K562 (cell line): Measurements from ENCODE around the gene ARID3A. TPM values are rescaled to one million over a fixed set of nuclear protein-coding genes. Genes with fewer than 3 reads are reported as not detected.

Experiments used
- ARID3B ChIP-seq: fragments of 250-450 bp; sonication (Bioruptor Pico); IDR thresholded peaks from 2 replicates; pipeline ENCODE4 v1.4.0; 2020; ENCODE audit warnings: borderline replicate concordance
- ARNT ChIP-seq, 2 experiments: fragments of 450-650 bp; IDR thresholded peaks; 2 replicates each; pipeline ENCODE4 v1.6.1; 2016; ENCODE audit warnings: mild to moderate bottlenecking in 1 of 2
- MAFG ChIP-seq: fragments of 450-650 bp; conservative IDR thresholded peaks from 2 replicates; pipeline ENCODE4 v1.6.1; 2016; ENCODE audit warnings: missing genetic modification characterization, missing compliant biosample characterization
- MEF2A ChIP-seq: IDR thresholded peaks from 2 replicates; pipeline ENCODE4 v1.6.1; 2011; ENCODE audit warnings: low read depth, mild to moderate bottlenecking, low read length, moderate library complexity; ENCODE audit not compliant: control insufficient read depth
- MNT ChIP-seq, 2 experiments: fragments of 450-650 bp; conservative IDR thresholded peaks; 2 replicates each; pipeline ENCODE4 v1.6.1; 2017; ENCODE audit warnings: mild to moderate bottlenecking in 2 of 2, moderate library complexity in 2 of 2
- NR2C2 ChIP-seq, 2 experiments: fragments of 200-800 bp in 1 of 2; sonication (Bioruptor generic) in 1 of 2; sonication (generic) in 1 of 2; formaldehyde crosslinking in 1 of 2; IDR thresholded peaks; 2 replicates each; pipeline versions ENCODE4 v1.6.1 to v1.8.0; 2016 to 2022; ENCODE audit warnings: mild to moderate bottlenecking in 1 of 2, missing compliant biosample characterization in 1 of 2, missing genetic modification characterization in 1 of 2, missing genetic modification reagents in 1 of 2
- PHF8 ChIP-seq: fragments of 200-600 bp; sonication (generic); IDR thresholded peaks from 2 replicates; pipeline ENCODE4 v1.6.1; 2012; ENCODE audit warnings: mixed run types, mild to moderate bottlenecking, inconsistent platforms, low read length, moderate library complexity, borderline replicate concordance
- SRSF3 ChIP-seq: fragments of 200-400 bp; formaldehyde crosslinking; IDR thresholded peaks from 2 replicates; pipeline ENCODE4 v1.6.1; 2016; ENCODE audit warnings: mild to moderate bottlenecking, low read length, moderate library complexity; ENCODE audit not compliant: insufficient read depth
- VEZF1 ChIP-seq: fragments of 200-800 bp; sonication (Bioruptor generic); IDR thresholded peaks from 2 replicates; pipeline ENCODE4 v1.6.1; 2017; ENCODE audit warnings: missing genetic modification characterization, missing compliant biosample characterization
- ZBTB49 ChIP-seq: sonication (generic); formaldehyde crosslinking; IDR thresholded peaks from 2 replicates; pipeline ENCODE4 v1.8.0; 2022; ENCODE audit warnings: missing genetic modification reagents, mild to moderate bottlenecking, borderline replicate concordance
- ZBTB7A ChIP-seq: IDR thresholded peaks from 2 replicates; pipeline ENCODE4 v1.6.1; 2011; ENCODE audit warnings: low read depth, mild to moderate bottlenecking, low read length, moderate library complexity, borderline replicate concordance; ENCODE audit not compliant: control insufficient read depth
- ZNF316 ChIP-seq: fragments of 450-650 bp; IDR thresholded peaks from 2 replicates; pipeline ENCODE4 v1.6.1; 2016
- ZNF347 ChIP-seq: fragments of 450-650 bp; formaldehyde crosslinking; IDR thresholded peaks from 2 replicates; pipeline ENCODE4 v1.4.0; 2020; ENCODE audit warnings: low read depth, mild to moderate bottlenecking, moderate library complexity
- ZNF551 ChIP-seq: fragments of 250-450 bp; sonication (Bioruptor Pico); IDR thresholded peaks from 2 replicates; pipeline ENCODE4 v1.5.0; 2021; ENCODE audit warnings: mild to moderate bottlenecking, moderate library complexity
- ZNF609 ChIP-seq: sonication (generic); formaldehyde crosslinking; IDR thresholded peaks from 2 replicates; pipeline ENCODE4 v1.8.1; 2023; ENCODE audit warnings: missing genetic modification reagents, mild to moderate bottlenecking, borderline replicate concordance
- polyA plus RNA-seq, 8 experiments: library from polyadenylated mRNA; depleted of rRNA in 4 of 8; stranded (reverse) in 5 of 8; unstranded in 3 of 8; fragments of >200 nt; fragmentation: Nextera tagmentation in 2 of 8; fragmentation: Illumina TruSeq in 1 of 8; extraction: Ambion mirVana in 2 of 8; extraction: Trizol in 1 of 8; gene quantifications; 2 replicates each; pipeline versions ENCODE4 v1.2.1 to v1.2.3, GENCODE V29; 2011 to 2014; ENCODE audit warnings: inconsistent platforms in 1 of 8, missing spikeins in 1 of 8
- total RNA-seq, 7 experiments: library from RNA; depleted of rRNA in 6 of 7; stranded (reverse); fragments of >200 nt in 6 of 7; fragmentation: Illumina TruSeq in 2 of 7; extraction: Trizol in 2 of 7; gene quantifications; 2 replicates each; pipeline versions ENCODE4 v1.2.1 to v1.2.3, GENCODE V29; 2011 to 2021; ENCODE audit warnings: low replicate concordance in 1 of 7

The ARID3A gene
- total and polyA plus RNA-seq, 9 of the 15 experiments (the other 6 are each of a cell fraction or from before 2014, with no cell fraction given), result 1.4 to 118 (median 31.2) TPM

GRCh38 chr19:927351-927779, 1.5 kb downstream of the ARID3A start (continued):
- TF ChIP-seq ZNF609 (CRISPR knock-in tag) (no peak), ZNF316 (peak; percentile 69), ARNT (IDR thresholded peaks at IDR 0.05) (no peak), ZNF347 (CRISPR knock-in tag) (no peak), ZNF551 (no peak), MAFG (0 out of 2 replicates have a peak, but pooled peaks have one; percentile 21), ZBTB49 (CRISPR knock-in tag) (no peak), ZBTB7A (peak; percentile 89), PHF8 (no peak), MNT (conservative IDR thresholded peaks at IDR 0.05) (no peak), NR2C2 (CRISPR knock-in tag; IDR thresholded peaks at IDR 0.05) (no peak), NR2C2 (tag; IDR thresholded peaks at IDR 0.05) (peak; percentile 67), SRSF3 (no peak), VEZF1 (peak; percentile 63; the same call in 1 of the 2 replicates), ARID3B (no peak), MEF2A (no peak)
